Activated CD4-positive, CD25-positive, alpha-beta regulatory T cell treated with anti-CD3 and anti-CD28 coated beads, Interleukin-2, amount 50 U/mL, for 16 hours (primary cell): Measurements from ENCODE around the gene FNBP1.

Source experiments
- DNase-seq: peaks from one replicate; pipeline ENCODE4 v3.0.0-alpha.2; 2020; ENCODE audit warnings: low read depth, low spot score

Gene FNBP1

GRCh38 chr9:129921905-129922304, 121.1 kb downstream of the FNBP1 start:
- DNase-seq, result no peak

GRCh38 chr9:129919841-129920240, 123.1 kb downstream of the FNBP1 start:
- DNase-seq, result no peak

DNA sequence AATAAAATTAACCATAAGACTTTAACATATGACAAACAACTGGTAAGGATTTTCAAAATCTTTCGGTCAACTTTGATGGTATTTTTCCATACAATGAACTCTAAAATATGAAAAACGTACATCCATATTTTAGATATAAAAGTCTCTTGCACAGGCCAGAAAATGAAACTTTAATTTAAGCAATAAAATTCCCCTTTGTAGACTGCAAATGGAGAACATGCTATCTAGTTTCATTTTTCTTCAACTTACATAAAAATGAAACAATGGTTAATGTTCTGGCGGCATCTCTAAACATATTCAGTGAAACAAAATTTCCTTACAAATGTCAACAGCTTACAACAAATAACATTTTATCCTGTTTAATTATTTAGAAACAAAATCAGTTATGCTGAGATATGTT, 123.7 kb downstream of the FNBP1 start:
- DNase-seq, result no peak

DNA sequence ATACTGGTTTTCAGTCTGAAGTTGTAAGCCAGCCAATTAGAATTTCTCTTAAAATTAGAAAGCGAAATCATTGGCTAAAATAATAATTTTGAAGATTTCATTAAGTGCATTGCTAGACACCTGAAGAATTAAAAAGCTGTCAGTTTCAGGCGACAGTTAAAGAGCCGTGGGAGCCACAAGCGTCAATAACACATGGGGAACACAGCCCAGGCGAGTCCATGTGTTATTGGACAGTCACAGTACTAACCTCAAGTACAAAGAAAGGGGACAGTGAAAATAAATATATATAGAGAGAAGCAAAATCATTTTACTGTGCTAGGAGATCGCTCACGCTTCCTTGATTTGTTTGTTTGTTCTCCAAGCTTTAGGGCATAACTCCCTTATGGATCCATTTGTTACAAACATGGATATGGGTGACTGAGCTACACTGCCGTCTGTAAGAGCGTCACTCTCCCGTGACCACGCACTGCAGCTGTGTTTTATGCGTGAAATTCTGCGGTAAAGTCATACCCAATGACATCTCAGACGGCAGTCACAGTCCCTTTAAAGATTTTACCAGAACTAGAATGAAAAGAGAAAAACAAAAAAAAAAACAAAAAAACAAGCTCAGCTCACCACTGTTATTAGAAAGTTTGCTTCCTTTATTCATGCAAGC, 124.6 kb downstream of the FNBP1 start:
- DNase-seq, result no peak

- no peak for DNase-seq
Observed at GRCh38 chr9:129916707-129917106, 126.3 kb downstream of the FNBP1 start.

- no peak for DNase-seq
Observed at GRCh38 chr9:129914051-129914450, 128.9 kb downstream of the FNBP1 start.

DNA sequence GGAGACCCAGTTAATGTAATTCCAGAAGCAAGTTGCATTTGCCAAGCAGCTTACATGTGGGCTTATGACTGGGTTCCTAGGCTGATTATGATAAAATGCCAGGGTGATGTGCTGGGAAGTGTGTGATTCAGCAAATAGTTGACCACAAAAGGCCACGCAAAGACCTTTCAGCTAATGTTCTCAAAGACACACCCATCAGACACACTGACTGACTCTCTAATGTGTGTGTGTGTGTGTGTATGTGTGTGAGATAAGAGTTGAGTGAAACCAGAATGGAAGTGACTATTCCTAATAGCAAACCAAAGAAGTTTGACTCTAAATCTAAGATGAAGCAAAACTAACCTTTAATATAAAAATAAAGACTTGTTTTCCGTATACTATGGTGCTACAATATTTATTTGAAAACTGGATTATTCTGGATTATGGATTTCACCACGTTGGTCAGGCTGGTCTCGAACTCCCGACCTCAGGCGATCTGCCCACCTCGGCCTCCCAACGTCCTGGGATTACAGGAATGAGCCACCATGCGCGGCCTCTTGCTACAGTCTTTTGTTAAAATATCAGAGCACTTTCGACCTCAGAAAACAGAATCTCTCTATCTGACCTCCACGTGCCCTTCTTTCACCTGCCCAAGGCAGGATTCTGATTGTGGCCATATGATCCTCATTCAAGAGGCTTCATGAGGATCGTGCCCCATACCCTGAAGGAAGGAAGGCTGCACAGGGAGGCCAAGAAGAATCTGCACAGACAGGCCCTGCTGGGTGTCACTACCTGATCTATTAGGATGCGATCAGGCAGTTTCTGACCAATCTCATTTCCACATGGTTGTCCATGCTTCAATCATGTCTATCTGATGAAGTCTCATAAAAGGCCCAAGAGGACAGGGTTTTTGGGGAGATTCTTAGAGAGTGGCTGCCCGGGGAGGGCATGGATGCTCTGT, 132.1 kb downstream of the FNBP1 start:
- no peak for DNase-seq

DNA sequence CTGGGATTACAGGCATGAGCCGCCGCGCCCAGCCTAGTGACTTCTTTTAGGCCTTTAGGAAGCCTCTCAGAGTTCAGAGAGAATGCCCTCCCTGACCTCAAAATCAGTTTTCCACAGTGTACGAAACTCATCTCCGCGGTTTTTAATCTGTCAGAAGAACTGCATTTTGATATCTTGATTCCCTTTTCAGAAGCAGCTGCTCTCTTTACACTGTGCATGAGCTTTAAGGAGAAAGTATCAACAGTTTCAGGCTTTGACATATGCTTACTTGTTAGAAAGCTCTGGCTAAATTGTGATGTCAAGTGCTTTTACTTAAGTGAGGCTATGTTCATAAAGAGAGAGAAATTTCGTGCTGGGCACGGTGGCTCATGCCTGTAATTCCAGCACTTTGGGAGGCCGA, 133.1 kb downstream of the FNBP1 start:
- no peak for DNase-seq

DNA sequence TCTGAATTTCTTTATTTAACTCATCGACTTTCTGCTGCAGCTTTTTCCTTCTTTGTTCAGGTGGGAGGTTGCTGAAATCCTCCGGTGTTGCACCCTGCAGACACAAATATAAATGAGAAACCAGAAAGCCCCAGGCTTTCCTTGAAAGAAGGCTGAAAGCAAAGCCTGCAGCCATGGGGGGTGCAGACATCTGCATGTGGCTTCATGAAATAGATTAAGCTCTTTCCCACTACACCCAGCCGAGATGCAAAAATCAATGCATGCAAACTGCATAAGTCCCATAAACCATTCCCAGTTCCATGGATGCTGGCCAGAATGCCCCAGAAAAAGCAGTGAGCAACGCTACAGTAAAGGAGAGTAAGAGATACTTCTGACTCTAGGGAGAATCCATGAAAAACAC, 134.1 kb downstream of the FNBP1 start:
- no peak for DNase-seq

DNA sequence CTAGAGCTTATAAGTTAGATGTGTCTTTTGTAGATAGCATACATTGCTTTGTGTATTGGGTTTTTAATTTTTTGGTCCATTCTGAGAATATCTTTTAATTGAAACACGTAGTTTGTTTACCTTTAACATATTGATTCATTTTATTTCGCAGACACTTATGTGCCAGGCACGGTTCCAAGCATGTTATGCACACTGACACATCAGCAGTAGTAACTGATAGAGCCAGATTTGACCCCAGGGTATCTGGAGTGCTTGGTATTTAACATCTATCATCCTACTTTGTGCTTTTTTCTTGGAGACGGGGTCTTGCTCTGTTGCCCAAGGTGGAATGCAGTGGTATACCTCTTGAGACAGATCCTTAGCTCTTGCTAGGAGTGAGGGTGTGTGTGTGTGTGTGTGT, 135.8 kb downstream of the FNBP1 start:
- DNase-seq, result no peak

DNA sequence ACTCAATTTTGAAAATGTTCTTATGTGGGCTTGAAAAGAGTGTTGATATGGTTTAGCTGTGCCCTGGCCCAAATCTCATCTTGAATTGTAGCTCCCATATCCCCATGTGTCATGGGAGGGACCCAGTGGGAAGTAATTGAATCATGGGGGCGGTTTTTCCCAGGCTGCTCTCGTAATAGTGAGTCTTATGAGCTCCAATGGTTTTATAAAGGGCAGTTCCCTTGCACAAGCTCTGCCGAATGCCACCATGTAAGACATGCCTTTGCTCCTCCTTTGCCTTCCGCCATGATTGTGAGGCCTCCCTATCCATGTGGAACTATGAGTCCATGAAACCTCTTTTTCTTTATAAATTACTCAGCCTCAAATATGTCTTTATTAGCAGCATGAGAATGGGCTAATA, 136.7 kb downstream of the FNBP1 start:
- no peak for DNase-seq

DNA sequence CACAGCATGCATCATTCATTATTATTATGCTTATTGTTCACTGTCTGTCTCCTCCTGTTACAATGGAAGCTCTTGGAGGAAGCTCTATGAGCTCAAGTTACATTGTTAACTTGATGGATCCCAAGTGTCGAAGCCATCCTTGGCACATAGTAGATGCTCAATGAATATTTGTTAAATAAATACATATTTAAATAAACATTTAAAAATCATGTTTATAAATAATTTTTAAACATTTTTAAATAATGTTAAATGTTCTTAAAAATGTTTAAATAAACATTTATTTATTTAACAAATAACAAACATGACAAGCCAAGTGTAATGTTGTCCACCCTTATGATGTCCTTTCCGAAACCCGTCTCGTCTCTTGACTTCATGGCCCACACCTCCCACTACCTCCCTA, 138.3 kb downstream of the FNBP1 start:
- no peak for DNase-seq

- no peak for DNase-seq
Observed at GRCh38 chr9:129902740-129903134, 140.3 kb downstream of the FNBP1 start.

DNA sequence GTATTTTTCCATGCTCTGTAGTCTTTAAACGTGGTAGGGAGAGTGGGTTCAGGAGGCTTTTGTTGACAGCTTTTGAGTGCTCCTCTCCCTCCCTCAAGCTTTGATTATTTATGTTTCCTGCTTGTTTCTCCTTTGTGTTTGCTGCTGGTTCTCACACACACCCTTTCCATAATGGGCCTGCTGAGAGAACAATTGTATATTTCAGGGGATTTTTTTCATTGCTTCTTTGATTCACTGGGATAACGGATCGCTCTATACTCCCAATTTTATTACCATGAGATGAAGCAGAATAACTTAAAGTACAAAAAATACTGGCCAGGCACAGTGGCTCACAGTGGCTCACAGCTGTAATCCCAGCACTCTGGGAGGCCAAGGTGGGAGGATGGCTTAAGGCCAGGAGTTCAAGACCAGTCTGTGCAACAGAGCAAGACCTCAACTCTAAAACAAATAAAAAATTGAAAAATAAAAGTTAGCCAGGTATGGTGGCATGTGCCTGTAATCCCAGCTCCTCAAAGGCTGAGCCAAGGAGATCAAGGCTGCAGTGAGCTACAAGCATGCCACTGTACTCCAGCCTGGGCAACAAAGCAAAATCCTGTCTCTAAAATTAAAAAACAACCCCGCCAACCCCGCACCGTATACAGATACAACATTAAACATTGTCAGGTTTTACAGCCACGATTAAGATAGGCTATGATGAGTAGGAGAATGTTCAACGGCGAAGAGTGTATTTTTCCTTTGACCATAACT, 140.8 kb downstream of the FNBP1 start:
- DNase-seq, result no peak

- no peak for DNase-seq
Observed at GRCh38 chr9:129900263-129901027, 142.5 kb downstream of the FNBP1 start.

GRCh38 chr9:129899620-129900019, 143.4 kb downstream of the FNBP1 start:
- no peak for DNase-seq

DNA sequence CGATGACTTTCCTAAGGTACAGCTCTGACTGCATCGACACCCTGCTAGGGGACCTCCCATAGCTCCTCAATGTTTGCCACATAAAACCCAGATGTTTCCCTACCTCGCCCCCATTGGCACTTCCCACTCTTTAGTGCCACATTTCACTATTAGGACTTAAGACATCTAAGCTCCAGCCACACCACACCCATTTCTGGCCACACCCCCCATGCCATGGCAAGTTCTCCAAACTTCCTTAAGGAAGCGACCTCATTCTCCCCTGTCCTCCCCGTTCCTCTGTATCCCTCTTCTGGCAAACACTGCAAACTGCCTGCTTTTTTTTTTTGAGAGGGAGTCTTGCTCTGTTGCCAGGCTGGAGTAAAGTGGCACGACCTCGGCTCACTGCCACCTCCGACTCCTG, 144.8 kb downstream of the FNBP1 start:
- no peak for DNase-seq

DNA sequence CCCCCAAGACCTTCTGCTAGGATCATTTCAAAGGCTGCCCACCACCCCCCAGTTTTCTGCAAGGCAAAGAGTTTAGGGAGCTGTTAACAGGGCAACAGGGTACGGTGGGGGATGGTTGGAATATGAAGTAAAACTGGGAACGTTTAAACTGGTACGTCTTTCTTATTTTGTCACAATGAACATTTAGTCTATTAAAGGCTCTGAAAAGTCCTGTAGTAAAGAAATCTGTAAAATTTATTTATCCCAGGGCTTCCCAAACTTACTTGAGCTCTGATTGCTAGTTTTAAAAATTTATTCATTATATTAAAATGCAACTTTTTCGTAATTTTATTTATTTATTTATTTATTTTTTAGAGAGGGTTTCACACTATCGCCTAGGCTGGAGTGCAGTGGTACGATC, 145.7 kb downstream of the FNBP1 start:
- DNase-seq, result no peak

DNA sequence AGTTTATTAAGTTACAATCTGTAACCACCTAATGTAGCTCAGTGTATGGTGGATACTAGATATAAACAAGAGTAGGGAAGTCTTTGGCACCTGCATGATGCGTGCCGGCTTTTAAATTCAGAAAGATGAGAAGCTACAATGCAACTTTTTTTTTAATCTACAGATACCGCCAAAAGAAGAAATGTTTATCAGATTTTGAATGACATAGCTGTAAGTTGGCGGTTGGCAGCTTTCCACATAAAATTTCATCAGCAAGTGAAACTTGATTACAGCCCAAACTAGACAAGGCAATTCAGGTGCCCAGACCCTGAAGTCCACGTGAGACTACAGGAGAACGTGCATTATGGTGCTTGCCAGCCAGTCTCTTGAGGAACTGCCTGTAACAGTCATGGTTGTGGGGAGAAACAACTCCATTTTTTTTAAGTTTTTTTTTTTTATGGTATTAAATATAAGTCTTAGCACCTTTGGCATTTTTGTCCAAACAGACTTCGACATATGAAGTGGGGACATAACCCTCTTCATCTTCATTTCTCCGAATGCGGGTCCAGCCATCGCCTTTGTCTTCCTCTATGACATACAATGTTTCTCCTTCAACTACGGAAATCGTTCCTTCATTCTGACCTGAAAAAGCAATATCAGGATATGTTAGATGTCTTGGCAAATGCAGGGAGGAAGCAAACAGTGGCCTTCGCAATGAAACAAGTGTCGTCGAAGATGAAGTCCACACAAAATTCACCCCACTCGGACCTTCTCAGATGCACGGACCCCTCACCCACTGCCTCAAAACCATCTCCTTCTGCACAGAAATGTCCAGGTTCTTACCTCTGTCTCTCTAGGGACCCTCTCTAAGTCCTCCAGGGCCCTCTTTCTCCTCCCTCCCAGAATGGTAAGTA, 147.4 kb downstream of the FNBP1 start:
- DNase-seq, result no peak

GRCh38 chr9:129894120-129894823, 148.7 kb downstream of the FNBP1 start:
- no peak for DNase-seq
